Mesenteric fat pad (tissue), 1 donor: ENCODE results near the gene PPP1R16B. TPM values are rescaled to one million over a fixed set of nuclear protein-coding genes. Genes with fewer than 3 reads are reported as not detected.

ENCODE experiments used
- DNase-seq: peaks from one replicate; pipeline ENCODE4 v3.0.0-alpha.2; 2020; ENCODE audit warnings: low spot score
- total RNA-seq: library from RNA; stranded (reverse); fragmentation: NEBNext Ultra II Directional; extraction: Animal tissue kit (Norgen Biotek cat#: 25700); gene quantifications from one replicate; pipeline ENCODE4 v1.2.1, GENCODE V29; 2021
- donor health status: DM: yes; HTN: yes; CAD: no.

Gene PPP1R16B
- total RNA-seq, 1 donor from 2014 or later, result 24.3 TPM

DNA sequence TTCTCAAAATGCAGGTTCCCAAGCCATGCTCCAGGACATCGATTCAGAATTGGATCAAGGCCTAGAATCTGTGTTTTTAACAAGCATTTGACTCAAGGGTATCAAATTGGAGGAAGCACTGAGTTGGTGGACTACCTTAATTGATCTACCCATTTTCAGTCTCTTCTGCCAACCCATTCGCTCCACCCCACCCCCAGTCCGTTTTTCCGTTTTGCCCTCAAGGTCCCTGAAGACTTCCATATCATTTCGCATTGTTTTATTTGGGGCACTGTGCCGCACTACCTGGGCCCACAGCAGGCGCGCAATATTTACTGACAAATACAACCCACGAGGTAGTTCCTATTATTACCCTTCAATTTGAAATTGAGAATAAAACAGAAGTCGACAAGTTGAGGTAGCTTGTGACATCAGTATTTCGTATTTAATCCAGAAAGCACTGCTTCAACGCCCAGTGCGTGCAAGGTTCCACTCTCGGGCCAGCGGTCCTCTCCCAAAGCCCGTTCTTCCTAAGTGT is 156.1 kb downstream of the PPP1R16B start:
- DNase-seq, result no peak

DNA sequence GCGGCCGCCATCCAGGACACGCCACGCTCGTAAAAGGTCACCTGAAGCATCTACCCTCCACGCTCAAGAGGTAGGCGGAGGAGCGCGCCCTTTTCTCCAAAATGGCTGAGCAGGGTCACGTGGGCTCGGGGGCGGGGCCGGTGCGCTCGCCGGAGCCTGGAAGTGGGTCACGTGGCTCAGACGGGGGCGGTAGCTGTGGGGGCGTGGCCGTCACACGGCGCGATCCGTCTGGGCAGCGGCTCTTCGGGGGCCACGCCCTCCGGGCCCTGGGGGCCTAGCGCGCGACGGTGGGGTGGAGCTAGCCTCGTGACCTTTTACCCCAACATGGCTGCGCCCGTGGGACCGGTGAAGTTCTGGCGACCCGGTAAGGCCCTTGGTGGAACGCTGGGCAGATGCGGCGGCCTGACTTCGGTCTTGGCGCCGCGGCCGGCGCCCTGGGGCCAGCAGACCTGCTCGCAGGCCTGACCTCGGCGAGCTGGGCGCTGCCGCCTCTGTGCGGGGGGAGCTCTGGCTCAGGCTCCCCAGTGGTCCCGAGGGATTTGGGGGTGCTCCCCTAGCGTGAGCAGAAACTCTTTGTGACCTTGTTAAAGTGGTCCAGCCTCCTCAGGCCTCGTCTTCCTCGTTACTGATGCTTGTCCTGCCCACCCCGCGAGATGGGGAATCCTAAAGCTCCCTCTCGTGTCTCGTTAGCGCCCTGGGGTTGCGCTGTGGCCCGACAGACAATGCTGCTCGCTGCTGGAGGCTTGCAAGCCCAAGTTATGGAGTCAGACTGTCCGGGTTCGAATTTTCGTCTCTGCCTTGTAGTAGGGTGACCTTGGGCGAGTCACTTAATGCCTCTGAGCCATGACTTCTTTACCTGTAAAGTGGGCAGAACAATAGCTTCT is 156.8 kb downstream of the PPP1R16B start, which contains the start of gene DHX35:
Gene DHX35, plus strand, starts transcription at position 301 of the 884 bp plus-strand sequence. Its CDS starts 24 bp downstream, at position 325.
- DNase-seq, result peak; percentile 100

DNA sequence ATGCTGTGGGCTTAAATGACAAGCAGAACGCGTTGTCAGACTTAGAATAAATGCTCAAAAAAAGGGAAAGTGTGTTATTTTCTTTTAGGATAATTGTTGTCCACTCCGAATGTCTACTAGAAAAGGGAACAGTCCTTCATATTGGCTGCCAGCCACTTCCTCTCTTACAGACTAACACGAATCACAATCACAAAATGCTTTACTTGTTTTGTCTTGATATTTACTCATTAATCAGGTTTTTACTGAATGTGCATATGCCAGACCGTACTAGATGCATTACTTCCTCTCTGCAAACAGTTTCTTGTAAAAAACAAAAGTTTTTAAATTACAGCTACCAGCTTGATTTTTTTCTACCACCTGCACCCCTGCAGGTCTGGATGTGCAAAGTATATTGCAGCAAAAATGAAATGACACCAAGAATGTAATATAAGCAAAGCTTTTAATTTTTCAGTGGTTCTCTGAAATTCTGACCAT is 157.5 kb downstream of the PPP1R16B start:
- DNase-seq, result no peak

GRCh38 chr20:38963745-38964144 is 158.2 kb downstream of the PPP1R16B start:
- no peak for DNase-seq

DNA sequence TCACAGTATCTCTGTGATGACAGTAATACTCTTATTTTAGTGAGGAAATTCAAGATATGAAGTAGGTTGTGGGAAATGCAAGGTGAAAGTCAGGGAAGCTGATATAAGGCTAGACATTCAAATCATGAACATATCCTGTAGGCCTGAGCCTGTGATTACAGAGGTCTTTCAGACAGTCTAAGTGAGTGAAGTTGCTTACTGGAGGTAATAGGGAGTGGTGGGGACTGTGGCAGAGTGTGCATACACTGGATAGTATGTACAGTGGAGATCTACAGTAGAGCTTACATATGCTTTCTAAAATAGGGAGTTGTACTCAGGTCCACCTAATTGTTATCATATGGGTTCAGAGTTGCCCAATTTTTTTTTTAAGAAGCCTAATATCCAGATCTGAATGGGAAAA is 159.8 kb downstream of the PPP1R16B start:
- DNase-seq, result no peak

GRCh38 chr20:38968090-38968489 is 162.6 kb downstream of the PPP1R16B start:
- no peak for DNase-seq

DNA sequence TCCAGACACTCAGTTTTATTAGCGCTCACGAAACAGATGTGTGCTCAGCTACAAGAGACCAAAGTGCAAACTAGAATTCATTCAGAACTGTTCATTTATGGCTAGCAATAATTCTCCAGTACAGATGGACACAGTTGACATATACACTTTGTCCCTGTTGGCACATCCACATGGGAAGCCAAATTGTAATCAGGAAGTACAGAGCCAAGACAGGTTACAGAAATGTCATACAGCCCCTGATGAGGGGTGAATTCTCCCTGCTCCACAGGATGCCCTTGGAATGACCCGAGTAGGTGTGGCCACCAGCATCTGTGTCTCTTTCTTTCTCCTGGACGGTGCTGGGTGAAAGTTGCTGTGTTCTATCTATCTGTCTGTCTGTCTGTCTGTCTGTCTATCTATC is 164.2 kb downstream of the PPP1R16B start:
- no peak for DNase-seq

GRCh38 chr20:38970302-38970701 is 164.8 kb downstream of the PPP1R16B start:
- DNase-seq, result no peak

Other genes starting within 250 kb of the PPP1R16B start
- not detected for gene ADIG, start 224.5 kb upstream of the PPP1R16B start, total RNA-seq
- not detected for gene ARHGAP40, start 203.9 kb upstream of the PPP1R16B start, total RNA-seq
- not detected for gene SLC32A1, start 81.2 kb upstream of the PPP1R16B start, total RNA-seq
- 6.3 TPM for gene ACTR5, start 57.2 kb upstream of the PPP1R16B start, total RNA-seq
- 0.71 TPM for gene FAM83D, start 120.7 kb downstream of the PPP1R16B start, total RNA-seq
- 8.4 TPM for gene DHX35, start 156.6 kb downstream of the PPP1R16B start, total RNA-seq